Glutamatergic neuron (in vitro differentiated cells): ENCODE results near the gene CREB3L2. TPM values are rescaled to one million over a fixed set of nuclear protein-coding genes. Genes with fewer than 3 reads are reported as not detected.
"Not testable (repeated sequence)": the region's sequence is repeated elsewhere in the genome, so short reads cannot be mapped to it uniquely, and the experiment has no call there.

Experiments
- DNase-seq: peaks from one replicate; pipeline ENCODE4 v3.0.0; 2022
- H3K27ac Mint-ChIP-seq: one replicate; pipeline ENCODE4 v1.8.0; 2020; ENCODE audit warnings: mild to moderate bottlenecking, mixed read lengths, inconsistent platforms; ENCODE audit not compliant: unreplicated experiment
- H3K27me3 Mint-ChIP-seq: one replicate; pipeline ENCODE4 v1.8.0; 2020; ENCODE audit warnings: mild to moderate bottlenecking, moderate library complexity, mixed read lengths, inconsistent platforms; ENCODE audit not compliant: unreplicated experiment
- H3K36me3 Mint-ChIP-seq: one replicate; pipeline ENCODE4 v1.8.0; 2020; ENCODE audit warnings: mild to moderate bottlenecking, mixed read lengths, inconsistent platforms; ENCODE audit not compliant: unreplicated experiment
- H3K4me1 Mint-ChIP-seq: one replicate; pipeline ENCODE4 v1.8.0; 2020; ENCODE audit warnings: mild to moderate bottlenecking, low read depth, mixed read lengths, inconsistent platforms; ENCODE audit not compliant: unreplicated experiment
- H3K4me3 Mint-ChIP-seq: one replicate; pipeline ENCODE4 v1.8.0; 2020; ENCODE audit warnings: mild to moderate bottlenecking, mixed read lengths, inconsistent platforms; ENCODE audit not compliant: unreplicated experiment
- H3K9me3 Mint-ChIP-seq: one replicate; pipeline ENCODE4 v1.8.0; 2020; ENCODE audit warnings: mild to moderate bottlenecking, moderate library complexity, mixed read lengths, inconsistent platforms; ENCODE audit not compliant: unreplicated experiment
- CTCF ChIP-seq: fragments of 200-600 bp; sonication (generic); IDR thresholded peaks from one replicate; pipeline ENCODE4 v1.5.0; 2021; ENCODE audit not compliant: partially characterized antibody, unreplicated experiment
- total RNA-seq: library from RNA; stranded (reverse); fragmentation: NEBNext Ultra II Directional; extraction: Animal tissue kit (Norgen Biotek cat#: 25700); gene quantifications from one replicate; pipeline ENCODE4 v1.2.1, GENCODE V29; 2021; ENCODE audit not compliant: unreplicated experiment

CREB3L2 gene
- total RNA-seq, 1 donor from 2014 or later: 45.4 TPM

DNA sequence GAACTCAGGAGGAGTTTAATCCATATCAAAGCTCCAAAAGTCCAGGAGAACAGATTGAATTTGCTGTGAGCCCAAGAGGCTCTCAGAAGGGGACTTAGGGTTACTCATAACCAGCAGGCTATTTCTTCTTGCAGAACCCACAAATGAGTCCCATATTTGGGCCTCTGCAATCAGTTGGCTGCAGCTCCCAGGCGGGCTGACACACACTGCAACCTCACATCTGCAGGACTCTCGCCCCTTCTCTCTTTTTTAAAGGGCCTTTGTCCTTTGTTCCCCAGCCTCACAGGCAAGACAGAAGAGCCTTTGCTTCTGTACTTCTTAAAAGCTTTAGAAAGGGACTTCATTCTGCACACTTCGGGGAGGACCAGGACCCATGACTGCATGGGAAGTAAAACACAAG lies 26.7 kb downstream of the CREB3L2 start:
- Mint-ChIP-seq H3K27me3 (peaks cover 2% of the 10 kb centered on the region), H3K4me3 (no peak overlapping the region), H3K36me3 (peaks cover 3% of the 10 kb centered on the region), H3K9me3 (peaks cover 1% of the 10 kb centered on the region), H3K27ac (no peak overlapping the region), H3K4me1 (peaks cover 30% of the 10 kb centered on the region)
- no peak for DNase-seq
- no peak for TF ChIP-seq CTCF

- H3K4me1 Mint-ChIP-seq: peaks cover 29% of the 10 kb centered on the region
- TF ChIP-seq CTCF: no peak
- H3K27me3 Mint-ChIP-seq: peaks cover 2% of the 10 kb centered on the region
- H3K36me3 Mint-ChIP-seq: peaks cover 2% of the 10 kb centered on the region
- DNase-seq: no peak
- H3K27ac Mint-ChIP-seq: no peak overlapping the region
- no peak overlapping the region for H3K4me3 Mint-ChIP-seq
- H3K9me3 Mint-ChIP-seq: peaks cover 1% of the 10 kb centered on the region
Measured at GRCh38 chr7:137974766-137975165, 27.1 kb downstream of the CREB3L2 start.

- Mint-ChIP-seq H3K27me3 (peaks cover 2% of the 10 kb centered on the region), H3K36me3 (no peaks in the 10 kb centered on the region), H3K9me3 (no peaks in the 10 kb centered on the region), H3K4me1 (peaks cover 8% of the 10 kb centered on the region), H3K27ac (no peak overlapping the region), H3K4me3 (no peak overlapping the region)
- no peak for DNase-seq
- TF ChIP-seq CTCF: no peak
Measured at GRCh38 chr7:137970253-137970975, 31.5 kb downstream of the CREB3L2 start.

DNA sequence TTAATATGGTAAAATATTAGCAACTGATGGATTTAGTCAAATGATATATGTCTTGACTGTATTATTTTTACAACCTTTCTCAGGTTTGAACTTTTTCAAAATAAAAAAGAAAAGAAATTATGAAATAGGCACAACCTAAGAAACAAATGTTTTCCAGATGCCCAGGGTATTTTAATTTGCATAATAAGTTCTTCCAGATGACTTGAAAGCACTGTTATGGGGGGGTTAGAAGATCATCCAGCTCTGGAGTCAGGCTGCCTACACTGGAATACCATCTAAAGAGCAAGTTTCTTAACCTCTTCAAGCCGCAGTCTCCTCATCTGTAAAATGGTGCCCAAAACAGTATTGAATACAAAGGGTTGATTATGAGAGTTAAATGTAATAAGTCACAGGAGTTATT lies 32.1 kb downstream of the CREB3L2 start:
- Mint-ChIP-seq H3K9me3 (no peaks in the 10 kb centered on the region), H3K4me3 (no peak overlapping the region), H3K36me3 (no peaks in the 10 kb centered on the region), H3K4me1 (peaks cover 9% of the 10 kb centered on the region), H3K27ac (no peak overlapping the region), H3K27me3 (peaks cover 2% of the 10 kb centered on the region)
- no peak for DNase-seq
- TF ChIP-seq CTCF: no peak

- peaks cover 2% of the 10 kb centered on the region for H3K4me1 Mint-ChIP-seq
- no peak overlapping the region for H3K27ac Mint-ChIP-seq
- H3K27me3 Mint-ChIP-seq: peaks cover 2% of the 10 kb centered on the region
- no peak for DNase-seq
- no peaks in the 10 kb centered on the region for H3K9me3 Mint-ChIP-seq
- no peak for TF ChIP-seq CTCF
- no peak overlapping the region for H3K4me3 Mint-ChIP-seq
- H3K36me3 Mint-ChIP-seq: no peaks in the 10 kb centered on the region
Measured at GRCh38 chr7:137968890-137969289, 33.0 kb downstream of the CREB3L2 start.

DNA sequence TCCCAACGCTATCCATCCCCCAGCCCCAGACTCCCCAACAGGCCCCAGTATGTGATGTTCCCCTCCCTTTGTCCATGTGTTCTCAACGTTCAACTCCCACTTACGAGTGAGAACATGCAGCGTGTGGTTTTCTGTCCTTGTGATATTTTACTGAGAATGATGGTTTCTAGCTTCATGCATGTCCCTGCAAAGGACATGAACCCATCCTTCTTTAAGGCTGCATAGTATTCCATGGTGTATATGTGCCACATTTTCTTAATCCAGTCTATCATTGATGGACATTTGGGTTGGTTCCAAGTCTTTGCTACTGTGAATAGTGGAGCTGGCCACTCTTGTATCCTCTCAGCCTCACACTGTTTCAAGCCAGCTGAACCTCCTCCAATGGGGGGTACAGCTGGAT lies 33.5 kb downstream of the CREB3L2 start:
- H3K9me3 Mint-ChIP-seq, DNase-seq, H3K4me3 Mint-ChIP-seq, H3K36me3 Mint-ChIP-seq, H3K27ac Mint-ChIP-seq, H3K27me3 Mint-ChIP-seq, H3K4me1 Mint-ChIP-seq: not testable (repeated sequence)
